ENCODE results near the gene EIF1.
A peak's percentile ranks its signal among the peaks of the same experiment; 100 is the strongest.
"Not testable (repeated sequence)": the region's sequence is repeated elsewhere in the genome, so short reads cannot be mapped to it uniquely, and the experiment has no call there.

The EIF1 gene

GRCh38 chr17:41678907-41679739, 9.6 kb upstream of the EIF1 start:
- FAIRE-seq (no peak), DNase-seq (ENCODE audit: low spot score) (peak; percentile 33)

GRCh38 chr17:41679740-41680425, 8.8 kb upstream of the EIF1 start:
- no peak for DNase-seq (ENCODE audit: low spot score)
- FAIRE-seq: no peak

GRCh38 chr17:41680426-41681040, 8.2 kb upstream of the EIF1 start:
- no peak for FAIRE-seq
- DNase-seq (ENCODE audit: low spot score): no peak

- no peak for FAIRE-seq
These were observed 6.9 kb upstream of the EIF1 start for GRCh38 chr17:41681776-41682175.

GRCh38 chr17:41682631-41683030, 6.1 kb upstream of the EIF1 start:
- DNase-seq (ENCODE audit: low spot score): no peak

More at GRCh38 chr17:41681776-41682175, 6.9 kb upstream of the EIF1 start:
- DNase-seq (ENCODE audit: low spot score): no peak

GRCh38 chr17:41683441-41684007, 5.2 kb upstream of the EIF1 start:
- no peak for FAIRE-seq
- DNase-seq (ENCODE audit: low spot score): no peak

More at GRCh38 chr17:41682631-41683030, 6.1 kb upstream of the EIF1 start:
- FAIRE-seq: no peak

GRCh38 chr17:41684035-41684434, 4.7 kb upstream of the EIF1 start:
- no peak for FAIRE-seq
- DNase-seq (ENCODE audit: low spot score): no peak

- FAIRE-seq; DNase-seq (ENCODE audit: low spot score): not testable (repeated sequence)
These were observed 2.9 kb upstream of the EIF1 start for GRCh38 chr17:41685753-41686152.

GRCh38 chr17:41686281-41686680, 2.4 kb upstream of the EIF1 start:
- DNase-seq (ENCODE audit: low spot score): no peak
- FAIRE-seq: no peak

GRCh38 chr17:41687828-41688640, 651 bp upstream of the EIF1 start:
- FAIRE-seq (no peak), DNase-seq (ENCODE audit: low spot score) (no peak)

- FAIRE-seq: no peak
- peak; percentile 36 for DNase-seq (ENCODE audit: low spot score)
These were observed 1.0 kb downstream of the EIF1 start for GRCh38 chr17:41689497-41690299.

- FAIRE-seq (no peak), DNase-seq (ENCODE audit: low spot score) (no peak)
These were observed 1.8 kb downstream of the EIF1 start for GRCh38 chr17:41690497-41690896.

- FAIRE-seq: no peak
- no peak for DNase-seq (ENCODE audit: low spot score)
These were observed 2.5 kb downstream of the EIF1 start for GRCh38 chr17:41691031-41691777.

GRCh38 chr17:41692722-41693521, 4.2 kb downstream of the EIF1 start:
- no peak for FAIRE-seq
- no peak for DNase-seq (ENCODE audit: low spot score)

GRCh38 chr17:41695134-41695661, 6.5 kb downstream of the EIF1 start:
- DNase-seq (ENCODE audit: low spot score): no peak
- no peak for FAIRE-seq

GRCh38 chr17:41695954-41696757, 7.5 kb downstream of the EIF1 start:
- no peak for FAIRE-seq
- peak; percentile 74 for DNase-seq (ENCODE audit: low spot score)

GRCh38 chr17:41697122-41697962, 8.7 kb downstream of the EIF1 start:
- DNase-seq (ENCODE audit: low spot score) (no peak), FAIRE-seq (no peak)

Data from urothelium cell line (cell line).